Measurements from ENCODE around the gene PROK1.

DNA sequence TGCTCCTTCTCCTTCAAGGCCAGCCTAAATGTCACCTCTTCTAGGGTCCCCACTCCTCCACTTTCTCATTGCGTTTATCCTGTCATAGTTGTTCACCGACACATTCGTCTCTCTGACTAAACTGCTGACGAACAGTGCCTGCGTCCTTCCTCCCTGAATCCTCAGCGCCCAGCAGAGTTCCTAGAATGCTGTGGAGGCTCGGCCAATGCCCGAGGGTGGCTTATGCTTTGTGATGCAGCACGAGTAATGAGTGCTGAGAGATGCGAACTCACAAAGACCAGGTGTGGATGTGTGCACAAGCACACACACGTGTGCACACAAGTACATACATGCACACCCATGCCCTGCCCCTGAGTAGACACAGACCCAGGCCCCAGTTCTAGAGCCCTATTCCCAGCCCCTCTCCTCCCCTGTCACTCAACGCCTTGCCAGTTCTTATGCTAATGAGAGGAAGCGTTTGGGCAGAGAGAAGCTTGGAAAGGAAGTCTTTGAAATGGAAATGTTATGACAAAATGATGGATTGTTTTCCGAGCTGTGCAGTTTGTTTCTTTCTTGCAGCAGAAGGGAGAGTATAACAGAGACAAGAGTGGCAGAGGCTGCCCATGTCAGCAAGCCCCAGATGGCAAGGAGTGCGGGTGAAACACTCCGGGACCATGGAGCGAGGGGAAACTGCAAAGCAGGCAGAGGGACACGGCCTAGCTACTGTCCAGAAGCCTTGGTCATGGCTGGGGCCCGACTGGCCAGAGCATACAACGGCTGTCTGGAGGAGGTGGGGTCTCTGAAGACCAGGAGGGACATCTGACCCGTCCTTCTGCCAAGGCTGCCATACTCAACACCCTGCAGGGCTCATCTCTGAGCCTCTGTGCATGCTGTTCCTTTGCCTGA, 43.8 kb downstream of the PROK1 start:
- no peak for TF ChIP-seq GATA2 (IDR thresholded peaks at IDR 0.05; ENCODE audit: low read depth, low read length)
- TF ChIP-seq GATA3 (IDR thresholded peaks at IDR 0.05; ENCODE audit: low read depth, low read length) = no peak

Data from SH-SY5Y (cell line).